ENCODE data around the gene EVA1A. TPM values are rescaled to one million over a fixed set of nuclear protein-coding genes. Genes with fewer than 3 reads are reported as not detected.

EVA1A gene
- polyA plus RNA-seq, 1 donor (not counting 4 experiments of a cell fraction or from before 2014, with no cell fraction given), result 11.5 TPM

DNA sequence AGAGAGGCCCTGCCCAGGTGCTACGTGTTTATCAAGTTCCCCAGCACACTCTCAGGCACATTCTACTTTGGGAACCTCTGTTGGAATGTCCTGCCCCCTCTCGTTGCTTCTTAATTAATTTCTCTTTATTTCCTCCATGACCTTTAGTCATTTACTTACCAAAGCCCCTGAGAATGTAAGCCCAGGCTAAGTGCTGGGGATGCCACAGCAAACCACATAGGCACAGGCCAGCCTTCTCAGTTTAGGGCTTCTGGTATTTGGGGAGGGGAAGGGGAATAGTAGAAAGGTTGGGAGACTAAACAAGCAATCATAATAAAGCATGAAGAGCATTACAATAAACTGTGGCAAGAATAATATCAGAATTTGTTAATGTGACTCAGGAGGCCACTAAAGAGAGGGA lies 85.7 kb downstream of the EVA1A start:
- no peak for FAIRE-seq

GRCh38 chr2:75474115-75474514 lies 86.6 kb downstream of the EVA1A start:
- H3K27ac ChIP-seq (ENCODE audit: control insufficient read depth, insufficient read depth, low read length), result no peak overlapping the region
- no peaks in the 10 kb centered on the region for H4K20me1 ChIP-seq (ENCODE audit: control insufficient read depth, extremely low read depth, insufficient read depth, low read length)
- H3K4me1 ChIP-seq (ENCODE audit: control insufficient read depth, extremely low read depth, insufficient read depth, low read length), result no peaks in the 10 kb centered on the region
- no peak overlapping the region for H3K4me2 ChIP-seq (ENCODE audit: control insufficient read depth, extremely low read depth, insufficient read depth, low read depth, low read length)
- no peaks in the 10 kb centered on the region for H3K79me2 ChIP-seq (ENCODE audit: control insufficient read depth, insufficient read depth, low read length)
- DNase-seq (ENCODE audit: low read depth, low spot score), result no peak
- FAIRE-seq, result no peak
- H3K27me3 ChIP-seq (ENCODE audit: control insufficient read depth, extremely low read depth, insufficient read depth, low read length), result peaks cover 2% of the 10 kb centered on the region
- dilution Hi-C loops (cut with MboI; ENCODE audit: extremely low pct_ligation_motif_present, low sequenced_read_pairs), result no loop called here
- no peaks in the 10 kb centered on the region for H3K36me3 ChIP-seq (ENCODE audit: control insufficient read depth in 2 of 2, extremely low read depth in 1 of 2, insufficient read depth in 2 of 2, low read length in 2 of 2)
- no peak overlapping the region for H2AFZ ChIP-seq (ENCODE audit: control insufficient read depth, low read length)
- no peak overlapping the region for H3K9ac ChIP-seq (ENCODE audit: control insufficient read depth, extremely low read depth, insufficient read depth, low read length)
- no peaks in the 10 kb centered on the region for H3K9me1 ChIP-seq (ENCODE audit: control insufficient read depth, extremely low read depth, insufficient read depth, low read length)
- no peak overlapping the region for H3K4me3 ChIP-seq (ENCODE audit: control insufficient read depth in 2 of 3, extremely low read depth in 1 of 3, insufficient read depth in 2 of 3, low read depth in 1 of 3, low read length in 3 of 3)
- TF ChIP-seq, protein P1, sequence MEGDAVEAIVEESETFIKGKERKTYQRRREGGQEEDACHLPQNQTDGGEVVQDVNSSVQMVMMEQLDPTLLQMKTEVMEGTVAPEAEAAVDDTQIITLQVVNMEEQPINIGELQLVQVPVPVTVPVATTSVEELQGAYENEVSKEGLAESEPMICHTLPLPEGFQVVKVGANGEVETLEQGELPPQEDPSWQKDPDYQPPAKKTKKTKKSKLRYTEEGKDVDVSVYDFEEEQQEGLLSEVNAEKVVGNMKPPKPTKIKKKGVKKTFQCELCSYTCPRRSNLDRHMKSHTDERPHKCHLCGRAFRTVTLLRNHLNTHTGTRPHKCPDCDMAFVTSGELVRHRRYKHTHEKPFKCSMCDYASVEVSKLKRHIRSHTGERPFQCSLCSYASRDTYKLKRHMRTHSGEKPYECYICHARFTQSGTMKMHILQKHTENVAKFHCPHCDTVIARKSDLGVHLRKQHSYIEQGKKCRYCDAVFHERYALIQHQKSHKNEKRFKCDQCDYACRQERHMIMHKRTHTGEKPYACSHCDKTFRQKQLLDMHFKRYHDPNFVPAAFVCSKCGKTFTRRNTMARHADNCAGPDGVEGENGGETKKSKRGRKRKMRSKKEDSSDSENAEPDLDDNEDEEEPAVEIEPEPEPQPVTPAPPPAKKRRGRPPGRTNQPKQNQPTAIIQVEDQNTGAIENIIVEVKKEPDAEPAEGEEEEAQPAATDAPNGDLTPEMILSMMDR (optimal IDR thresholded peaks at IDR 0.05 in 1 of 3, IDR thresholded peaks at IDR 0.05 in 1 of 3, conservative IDR thresholded peaks at IDR 0.05 in 1 of 3; ENCODE audit: extremely low read depth in 1 of 3, insufficient read depth in 2 of 3, low read length in 3 of 3), result no peak
- TF ChIP-seq EZH2 (IDR thresholded peaks at IDR 0.05; ENCODE audit: low read length), result no peak
- no peaks in the 10 kb centered on the region for H3K9me3 ChIP-seq (ENCODE audit: control insufficient read depth, low read depth, low read length)

More for the DNA sequence above, 85.7 kb downstream of the EVA1A start:
- Histone ChIP-seq H3K36me3 (ENCODE audit: control insufficient read depth in 2 of 2, extremely low read depth in 1 of 2, insufficient read depth in 2 of 2, low read length in 2 of 2) (no peaks in the 10 kb centered on the region), H3K27me3 (ENCODE audit: control insufficient read depth, extremely low read depth, insufficient read depth, low read length) (no peaks in the 10 kb centered on the region), H3K27ac (ENCODE audit: control insufficient read depth, insufficient read depth, low read length) (no peak overlapping the region), H3K4me2 (ENCODE audit: control insufficient read depth, extremely low read depth, insufficient read depth, low read depth, low read length) (no peak overlapping the region), H3K9ac (ENCODE audit: control insufficient read depth, extremely low read depth, insufficient read depth, low read length) (no peak overlapping the region), H4K20me1 (ENCODE audit: control insufficient read depth, extremely low read depth, insufficient read depth, low read length) (no peaks in the 10 kb centered on the region), H2AFZ (ENCODE audit: control insufficient read depth, low read length) (no peak overlapping the region), H3K4me1 (ENCODE audit: control insufficient read depth, extremely low read depth, insufficient read depth, low read length) (no peaks in the 10 kb centered on the region), H3K9me1 (ENCODE audit: control insufficient read depth, extremely low read depth, insufficient read depth, low read length) (no peaks in the 10 kb centered on the region), H3K9me3 (ENCODE audit: control insufficient read depth, low read depth, low read length) (no peaks in the 10 kb centered on the region), H3K79me2 (ENCODE audit: control insufficient read depth, insufficient read depth, low read length) (no peaks in the 10 kb centered on the region), H3K4me3 (ENCODE audit: control insufficient read depth in 2 of 3, extremely low read depth in 1 of 3, insufficient read depth in 2 of 3, low read depth in 1 of 3, low read length in 3 of 3) (no peak overlapping the region)
- DNase-seq (ENCODE audit: low read depth, low spot score), result no peak
- dilution Hi-C loops (cut with MboI; ENCODE audit: extremely low pct_ligation_motif_present, low sequenced_read_pairs), result no loop called here
- no peak for TF ChIP-seq EZH2 (IDR thresholded peaks at IDR 0.05; ENCODE audit: low read length)
- TF ChIP-seq, protein P1 (optimal IDR thresholded peaks at IDR 0.05 in 1 of 3, IDR thresholded peaks at IDR 0.05 in 1 of 3, conservative IDR thresholded peaks at IDR 0.05 in 1 of 3; ENCODE audit: extremely low read depth in 1 of 3, insufficient read depth in 2 of 3, low read length in 3 of 3), result no peak
